Measurements from ENCODE around the gene KANSL1.

GRCh38 chr17:46208997-46209396 lies 15.8 kb upstream of the KANSL1 start:
- TF ChIP-seq POLR2A (IDR thresholded peaks at IDR 0.05; ENCODE audit: low read depth, low read length) (no peak), POLR2AphosphoS5 (IDR thresholded peaks at IDR 0.05; ENCODE audit: low read depth, low read length) (no peak)
